Activated B cell treated with CpG ODN at 0.5 μM for 24 hours (primary cell): Measurements from ENCODE around the gene SYNJ2. TPM values are rescaled to one million over a fixed set of nuclear protein-coding genes. Genes with fewer than 3 reads are reported as not detected.

Experiments
- ATAC-seq: fragments of 200-7000 bp; cut with Tn5 transposase; one replicate; pipeline ENCODE4 v1.10.0; 2021; ENCODE audit warnings: low read depth, mild to moderate bottlenecking, moderate library complexity
- CTCF ChIA-PET: fragments of 350-600 bp; sonication (Branson Sonifier 250); formaldehyde crosslinking; loops from one replicate; lab custom pipeline; 2021; ENCODE audit warnings: antibody characterized with exemption; lab: Charles Lee
- POLR2A ChIA-PET: fragments of 350-600 bp; sonication (Branson Sonifier 250); formaldehyde crosslinking; loops from one replicate; lab custom pipeline; 2021; ENCODE audit warnings: antibody characterized with exemption; lab: Charles Lee
- DNase-seq: peaks from one replicate; pipeline ENCODE4 v3.0.0; 2022
- H3K27ac Mint-ChIP-seq: one replicate; pipeline ENCODE4 v1.8.0; 2020; ENCODE audit warnings: mixed read lengths
- H3K27me3 Mint-ChIP-seq: one replicate; pipeline ENCODE4 v1.8.0; 2021; ENCODE audit warnings: mixed read lengths
- H3K36me3 Mint-ChIP-seq: one replicate; pipeline ENCODE4 v1.8.0; 2021; ENCODE audit warnings: low read depth, mixed read lengths
- H3K4me1 Mint-ChIP-seq: one replicate; pipeline ENCODE4 v1.8.0; 2021; ENCODE audit warnings: mixed read lengths
- H3K4me3 Mint-ChIP-seq: one replicate; pipeline ENCODE4 v1.8.0; 2020; ENCODE audit warnings: mild to moderate bottlenecking, mixed read lengths
- H3K9me3 Mint-ChIP-seq: one replicate; pipeline ENCODE4 v1.8.0; 2020; ENCODE audit warnings: mixed read lengths
- intact Hi-C: fragments of 100-400 bp; cut with micrococcal nuclease; formaldehyde crosslinking; loops from one replicate; pipeline ENCODE4 v1.15.1; 2024
- total RNA-seq: library from RNA; stranded (reverse); gene quantifications from 2 replicates; pipeline ENCODE4 v1.2.3, GENCODE V29; 2022
- TF ChIP-seq, protein P1 (sequence below): fragments of 200-600 bp; IDR thresholded peaks from one replicate; pipeline ENCODE4 v1.8.0; 2022; ENCODE audit warnings: antibody characterized with exemption, mild to moderate bottlenecking

The SYNJ2 gene
- total RNA-seq, 1 donor from 2014 or later: 25.0 TPM

DNA sequence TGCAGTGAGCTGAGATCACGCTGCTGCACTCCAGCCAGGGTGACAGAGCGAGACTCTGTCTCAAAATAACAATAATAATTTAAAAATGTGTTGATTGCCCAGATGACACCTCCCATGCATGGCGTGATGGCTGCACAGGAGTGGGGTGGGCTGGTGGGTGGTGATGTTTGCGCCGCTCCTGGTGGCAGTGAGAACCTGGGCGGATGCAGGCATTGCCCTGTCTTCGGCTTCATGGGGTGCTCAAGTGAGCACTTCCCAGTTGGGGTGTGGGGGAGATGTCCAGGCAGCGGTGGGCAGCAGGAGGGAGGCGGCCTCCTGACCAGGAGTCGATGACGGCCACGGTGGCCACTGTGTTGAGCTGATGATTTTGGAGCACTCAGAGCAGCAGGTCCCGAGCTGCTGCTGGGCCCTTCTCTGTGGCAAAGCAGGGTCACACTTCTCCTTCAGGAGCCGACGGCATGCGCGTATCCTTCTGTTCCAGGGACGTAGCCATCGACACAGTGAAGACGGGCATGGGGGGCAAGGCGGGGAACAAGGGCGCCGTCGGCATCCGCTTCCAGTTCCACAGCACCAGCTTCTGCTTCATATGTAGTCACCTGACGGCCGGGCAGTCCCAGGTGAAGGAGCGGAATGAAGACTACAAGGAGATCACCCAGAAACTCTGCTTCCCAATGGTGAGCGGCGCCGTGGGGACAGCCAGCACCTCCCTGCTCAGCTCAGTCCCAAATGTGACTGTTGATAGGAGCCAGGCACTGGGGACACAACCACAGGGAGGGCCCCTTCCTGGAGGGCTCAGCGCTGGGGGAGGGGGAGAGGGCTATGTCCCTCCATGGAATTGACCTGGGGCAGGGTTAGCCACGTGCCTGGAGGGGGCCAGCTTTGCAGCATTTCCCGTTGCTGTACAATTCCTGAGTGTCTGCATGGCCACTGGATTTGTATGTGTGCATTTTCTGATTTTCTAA lies 89.7 kb downstream of the SYNJ2 start:
- POLR2A ChIA-PET: interaction anchor here (1.3 kb wide), 2 partner anchors 45 to 90 kb away, joined by 5 to 7 read pairs; partner anchors contain the start of gene SYNJ2
- ATAC-seq: no peak
- intact Hi-C loops: loop anchor here (1.0 to 5.0 kb wide), 7 partner anchors 45 to 759 kb away; partner anchors contain the start of gene SYNJ2
- H3K27me3 Mint-ChIP-seq: no peaks in the 10 kb centered on the region
- DNase-seq: no peak
- H3K9me3 Mint-ChIP-seq: no peaks in the 10 kb centered on the region
- H3K36me3 Mint-ChIP-seq: peaks cover 55% of the 10 kb centered on the region
- no peak overlapping the region for H3K27ac Mint-ChIP-seq
- TF ChIP-seq, protein P1, sequence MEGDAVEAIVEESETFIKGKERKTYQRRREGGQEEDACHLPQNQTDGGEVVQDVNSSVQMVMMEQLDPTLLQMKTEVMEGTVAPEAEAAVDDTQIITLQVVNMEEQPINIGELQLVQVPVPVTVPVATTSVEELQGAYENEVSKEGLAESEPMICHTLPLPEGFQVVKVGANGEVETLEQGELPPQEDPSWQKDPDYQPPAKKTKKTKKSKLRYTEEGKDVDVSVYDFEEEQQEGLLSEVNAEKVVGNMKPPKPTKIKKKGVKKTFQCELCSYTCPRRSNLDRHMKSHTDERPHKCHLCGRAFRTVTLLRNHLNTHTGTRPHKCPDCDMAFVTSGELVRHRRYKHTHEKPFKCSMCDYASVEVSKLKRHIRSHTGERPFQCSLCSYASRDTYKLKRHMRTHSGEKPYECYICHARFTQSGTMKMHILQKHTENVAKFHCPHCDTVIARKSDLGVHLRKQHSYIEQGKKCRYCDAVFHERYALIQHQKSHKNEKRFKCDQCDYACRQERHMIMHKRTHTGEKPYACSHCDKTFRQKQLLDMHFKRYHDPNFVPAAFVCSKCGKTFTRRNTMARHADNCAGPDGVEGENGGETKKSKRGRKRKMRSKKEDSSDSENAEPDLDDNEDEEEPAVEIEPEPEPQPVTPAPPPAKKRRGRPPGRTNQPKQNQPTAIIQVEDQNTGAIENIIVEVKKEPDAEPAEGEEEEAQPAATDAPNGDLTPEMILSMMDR: no peak
- H3K4me1 Mint-ChIP-seq: peaks cover 3% of the 10 kb centered on the region
- H3K4me3 Mint-ChIP-seq: no peak overlapping the region
- CTCF ChIA-PET: interaction anchor here (0.9 to 5.4 kb wide), 22 partner anchors 9 to 776 kb away, joined by 3 to 27 read pairs (median 3); partner anchors contain the start of gene SYNJ2

DNA sequence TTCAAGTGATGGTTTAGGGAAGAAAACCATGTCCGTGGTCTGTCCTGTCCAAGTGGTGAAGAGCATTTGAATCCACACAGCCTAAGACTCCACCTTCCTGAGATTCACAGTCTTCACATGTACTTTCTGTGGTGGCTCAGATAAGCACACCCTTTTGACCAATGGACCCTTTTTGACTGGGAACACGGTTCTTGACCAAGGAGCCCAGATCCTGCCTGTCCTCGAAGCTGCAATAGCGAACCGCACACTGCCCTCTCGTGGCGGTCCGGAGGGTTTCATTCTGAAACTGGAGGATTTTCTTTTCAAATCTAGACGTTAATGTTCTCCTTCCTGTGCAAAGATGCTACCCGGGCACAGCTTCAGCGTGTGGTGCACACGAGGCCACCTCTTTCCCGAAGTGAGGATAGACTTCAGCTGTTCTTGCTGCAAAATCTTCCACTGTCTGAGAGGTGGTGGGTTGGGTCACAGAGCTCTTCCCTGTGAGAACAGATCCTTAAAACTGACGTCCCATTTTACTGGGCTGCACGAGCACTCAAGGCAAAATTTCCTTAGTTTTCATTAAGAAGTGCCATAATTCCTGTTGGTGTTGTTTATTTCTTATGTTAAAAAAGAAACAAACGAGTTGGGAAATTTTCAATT lies 90.5 kb downstream of the SYNJ2 start:
- H3K4me1 Mint-ChIP-seq: peaks cover 3% of the 10 kb centered on the region
- H3K36me3 Mint-ChIP-seq: peaks cover 54% of the 10 kb centered on the region
- H3K27ac Mint-ChIP-seq: peak overlapping the region; percentile 42
- H3K9me3 Mint-ChIP-seq: no peaks in the 10 kb centered on the region
- intact Hi-C loops: loop anchor here (1.0 to 5.0 kb wide), 7 partner anchors 46 to 760 kb away; partner anchors contain the start of gene SYNJ2
- ATAC-seq: no peak
- H3K4me3 Mint-ChIP-seq: no peak overlapping the region
- ChIA-PET CTCF (interaction anchor here (0.8 to 5.4 kb wide), 21 partner anchors 10 to 866 kb away, joined by 3 to 27 read pairs (median 3); partner anchors contain the start of gene SYNJ2), POLR2A (interaction anchor here (1.3 kb wide), 2 partner anchors 46 to 90 kb away, joined by 5 to 7 read pairs; partner anchors contain the start of gene SYNJ2)
- TF ChIP-seq, protein P1: peak; percentile 74
- peak; percentile 57 for DNase-seq
- no peaks in the 10 kb centered on the region for H3K27me3 Mint-ChIP-seq

DNA sequence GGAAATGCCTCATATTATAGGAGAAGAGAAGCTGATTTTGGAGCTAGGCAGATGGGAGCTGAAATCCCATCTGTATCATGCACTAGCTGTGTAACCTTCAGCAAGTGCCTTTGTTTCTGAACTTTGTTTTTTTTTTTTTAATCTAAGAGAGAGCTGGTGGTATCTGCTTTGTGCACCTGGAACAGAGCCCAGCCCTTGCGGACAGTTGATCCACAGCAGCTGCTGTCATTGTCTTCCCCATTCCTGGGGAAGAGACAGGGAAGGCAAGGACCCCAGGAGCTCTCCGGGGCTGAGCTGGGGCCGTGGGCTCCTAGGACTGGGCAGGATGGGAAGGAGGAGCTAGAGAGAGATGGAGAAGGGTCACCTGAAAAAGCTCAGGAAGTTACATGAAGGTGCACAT lies 92.1 kb downstream of the SYNJ2 start:
- DNase-seq (no peak), ATAC-seq (no peak)
- ChIA-PET POLR2A (no interaction called here), CTCF (interaction anchor here (0.9 to 5.4 kb wide), 4 partner anchors 12 to 126 kb away, joined by 3 to 27 read pairs (median 6); no protein-coding TSS in a partner anchor)
- Mint-ChIP-seq H3K9me3 (no peaks in the 10 kb centered on the region), H3K4me3 (no peak overlapping the region), H3K27me3 (no peaks in the 10 kb centered on the region), H3K4me1 (peaks cover 3% of the 10 kb centered on the region), H3K27ac (no peak overlapping the region), H3K36me3 (peaks cover 60% of the 10 kb centered on the region)
- intact Hi-C loops: loop anchor here (2.0 to 5.0 kb wide), 4 partner anchors 126 to 761 kb away; no protein-coding TSS in a partner anchor
- TF ChIP-seq, protein P1: no peak

DNA sequence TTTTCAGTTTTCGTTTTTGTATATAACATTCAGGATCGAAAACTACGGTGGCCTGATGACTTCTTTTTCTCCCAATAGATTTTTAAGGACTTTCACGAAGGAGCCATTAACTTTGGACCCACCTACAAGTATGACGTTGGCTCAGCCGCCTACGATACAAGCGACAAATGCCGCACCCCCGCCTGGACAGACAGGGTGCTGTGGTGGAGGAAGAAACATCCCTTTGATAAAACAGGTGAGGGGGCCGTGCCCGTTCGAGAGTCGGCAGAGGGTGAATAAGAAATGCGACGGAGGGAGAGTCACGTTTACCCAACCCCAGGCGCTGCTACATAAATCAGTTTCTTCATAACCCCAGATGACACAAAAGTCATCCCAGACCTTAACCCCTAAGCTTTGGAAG lies 94.9 kb downstream of the SYNJ2 start:
- H3K4me3 Mint-ChIP-seq: no peak overlapping the region
- peaks cover 62% of the 10 kb centered on the region for H3K36me3 Mint-ChIP-seq
- no peak for DNase-seq
- H3K27ac Mint-ChIP-seq: no peak overlapping the region
- no peak for ATAC-seq
- intact Hi-C loops: no loop called here
- ChIA-PET POLR2A (no interaction called here), CTCF (no interaction called here)
- H3K9me3 Mint-ChIP-seq: no peaks in the 10 kb centered on the region
- TF ChIP-seq, protein P1: no peak
- H3K27me3 Mint-ChIP-seq: no peaks in the 10 kb centered on the region
- peaks cover 3% of the 10 kb centered on the region for H3K4me1 Mint-ChIP-seq
